Suppressor macrophage treated with lipopolysaccharide for 4 hours (primary cell): ENCODE data around the gene KRTAP10-10.
"Not testable (repeated sequence)": the region's sequence is repeated elsewhere in the genome, so short reads cannot be mapped to it uniquely, and the experiment has no call there.

Source experiments
- DNase-seq: peaks from one replicate; pipeline ENCODE4 v3.0.0-alpha.2; 2020

Gene KRTAP10-10

DNA sequence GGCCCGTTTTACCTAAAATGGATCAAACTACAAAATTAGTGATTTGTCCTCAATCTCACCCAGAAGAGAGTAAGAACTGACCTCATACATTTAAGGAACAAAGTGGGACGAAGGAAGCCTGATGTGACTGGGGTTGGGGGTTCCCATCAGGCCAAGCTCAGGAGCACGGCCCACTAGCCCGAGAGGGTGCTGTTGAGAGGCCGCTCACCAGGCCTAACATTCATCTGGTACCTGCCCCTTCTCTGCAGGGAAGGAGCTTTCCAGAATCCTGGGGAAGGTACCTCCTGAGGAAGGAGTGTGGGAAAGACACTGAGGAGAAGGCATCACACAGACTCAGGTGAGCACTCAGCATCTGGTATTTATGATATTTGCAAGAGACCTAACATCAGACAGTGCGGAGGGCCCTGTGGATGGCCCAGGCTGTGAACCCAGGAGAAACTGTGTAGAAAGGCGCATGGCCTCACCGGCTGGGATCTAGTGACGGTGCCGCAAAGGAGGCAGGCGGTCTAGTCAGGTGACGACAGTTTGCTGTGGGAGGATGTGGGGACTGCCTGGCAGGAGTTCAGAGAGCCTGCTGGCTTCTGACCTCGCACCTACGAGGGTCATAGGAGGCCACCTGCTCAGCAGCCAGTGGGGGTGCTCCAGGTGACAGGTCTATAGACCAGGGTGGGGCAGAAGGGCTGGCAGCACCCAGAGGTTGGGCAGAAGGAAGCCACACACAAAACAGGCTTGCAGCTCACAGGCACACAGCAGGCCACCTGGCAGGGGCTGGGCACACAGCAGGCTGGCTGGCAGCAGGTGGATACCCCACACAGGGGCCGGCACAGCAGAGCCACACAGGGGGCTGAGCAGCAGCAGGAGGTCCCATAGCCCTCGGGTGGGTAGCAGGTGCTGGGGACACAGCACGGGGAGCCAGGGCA, 16.8 kb downstream of the KRTAP10-10 start:
- DNase-seq = no peak

DNA sequence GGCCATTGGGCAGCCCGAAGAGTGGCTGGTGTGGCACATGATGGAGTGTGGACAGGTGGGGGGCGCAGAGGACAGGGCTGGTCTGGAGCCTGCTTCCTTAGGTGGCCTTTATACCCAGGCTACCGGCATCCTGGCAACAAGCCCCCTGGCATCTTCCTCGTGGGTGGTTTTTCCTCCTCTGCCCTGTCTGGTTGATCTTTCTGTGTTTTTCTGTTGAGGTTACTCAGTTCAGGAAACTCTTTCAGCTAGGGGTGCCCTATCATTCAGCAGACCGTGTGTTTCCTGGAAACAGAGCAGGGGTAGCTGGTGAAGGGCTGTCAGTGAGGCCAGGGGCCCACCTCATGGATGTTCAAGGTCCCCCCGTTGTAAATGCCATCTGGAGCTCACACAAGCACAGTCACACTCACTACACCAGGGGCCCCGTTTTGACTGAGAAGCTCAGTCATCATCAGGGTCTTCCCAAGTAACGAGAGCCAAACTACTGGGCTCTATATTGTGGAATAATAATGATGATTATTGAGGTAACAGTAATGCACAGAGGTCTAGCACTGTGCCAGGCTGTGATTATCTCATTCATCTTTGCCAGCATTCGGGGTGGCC, 17.5 kb downstream of the KRTAP10-10 start, which contains the start of gene KRTAP12-4:
KRTAP12-4 (minus strand) TSS at position 84 of the 600 bp plus-strand sequence; CDS start at position 39, 45 bp downstream.
- DNase-seq = no peak

DNA sequence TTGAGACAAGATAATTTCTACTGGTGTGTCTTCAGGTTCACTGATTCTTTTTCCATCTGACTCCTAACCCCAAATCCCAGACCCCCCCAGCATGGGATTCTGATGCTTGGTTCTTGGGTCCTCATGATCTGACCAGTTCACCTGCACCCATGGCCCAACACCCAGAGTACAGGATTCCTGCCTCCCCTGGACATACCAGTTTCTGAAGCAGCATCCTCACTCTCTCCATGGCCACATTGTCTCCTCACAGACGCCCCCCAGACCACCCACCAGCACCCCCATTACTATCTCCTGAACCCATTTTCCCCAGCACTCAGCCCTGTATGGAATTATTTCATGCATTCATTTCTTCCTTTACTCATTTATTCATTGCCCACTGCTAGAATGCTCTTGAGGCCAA, 19.7 kb downstream of the KRTAP10-10 start:
- no peak for DNase-seq

DNA sequence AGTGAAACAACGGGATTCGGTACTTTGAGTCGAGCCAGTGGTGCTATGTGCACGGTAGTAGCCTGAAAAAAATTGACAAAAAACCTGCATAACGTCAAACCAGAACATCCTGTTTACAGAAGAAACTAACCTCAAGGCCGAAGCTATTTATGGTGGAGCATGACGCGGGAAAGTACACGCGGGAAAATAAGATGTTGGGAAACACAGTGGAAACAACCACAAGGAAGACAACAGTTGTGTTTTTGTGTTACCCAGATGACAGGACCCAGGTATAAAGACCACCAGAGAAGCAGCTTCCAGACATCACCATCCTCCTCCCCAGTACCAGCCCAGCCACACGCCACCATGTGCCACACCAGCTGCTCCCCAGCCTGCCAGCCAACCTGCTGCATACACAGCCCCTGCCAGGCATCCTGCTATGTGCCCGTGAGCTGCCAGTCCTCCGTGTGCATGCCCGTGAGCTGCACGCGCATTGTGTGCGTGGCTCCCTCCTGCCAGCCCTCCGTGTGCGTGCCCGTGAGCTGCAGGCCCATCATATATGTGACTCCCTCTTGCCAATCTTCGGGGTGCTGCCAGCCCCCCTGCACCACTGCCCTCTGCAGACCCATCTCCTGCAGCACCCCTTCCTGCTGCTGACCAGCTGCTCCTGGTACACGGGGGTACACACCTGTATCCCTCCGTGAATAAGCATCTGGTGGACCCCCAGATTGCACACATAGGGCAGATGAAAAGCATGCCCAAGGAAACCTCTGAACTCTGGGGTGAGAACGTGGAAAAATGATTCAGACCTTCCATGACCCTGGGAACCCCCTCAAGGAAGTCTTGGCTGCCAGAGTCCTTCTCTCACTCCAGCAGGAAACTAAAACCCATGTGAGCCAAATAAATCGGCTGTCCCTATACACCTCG, 20.7 kb downstream of the KRTAP10-10 start, which contains the start of gene KRTAP12-3:
KRTAP12-3 (plus strand) TSS at position 298 of the 906 bp plus-strand sequence; CDS start at position 346, 48 bp downstream.
- DNase-seq = no peak

DNA sequence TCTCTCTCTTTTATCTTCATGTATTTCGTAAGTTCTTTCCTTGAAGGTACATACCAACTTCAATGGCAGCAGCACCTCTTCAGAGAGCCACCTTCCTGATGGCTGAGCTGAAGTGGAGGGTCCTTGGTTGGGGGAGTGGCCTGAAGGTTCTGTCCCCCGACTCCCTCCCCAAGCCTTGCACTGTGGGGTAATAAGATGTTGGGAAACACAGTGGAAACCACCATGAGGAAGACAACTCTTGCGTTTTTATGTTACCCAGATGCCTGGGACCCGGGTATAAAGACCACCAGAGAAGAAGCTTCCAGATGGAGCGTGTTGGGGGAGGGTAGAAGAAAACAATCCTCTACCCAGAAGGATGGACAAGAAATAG, 21.4 kb downstream of the KRTAP10-10 start:
- no peak for DNase-seq

DNA sequence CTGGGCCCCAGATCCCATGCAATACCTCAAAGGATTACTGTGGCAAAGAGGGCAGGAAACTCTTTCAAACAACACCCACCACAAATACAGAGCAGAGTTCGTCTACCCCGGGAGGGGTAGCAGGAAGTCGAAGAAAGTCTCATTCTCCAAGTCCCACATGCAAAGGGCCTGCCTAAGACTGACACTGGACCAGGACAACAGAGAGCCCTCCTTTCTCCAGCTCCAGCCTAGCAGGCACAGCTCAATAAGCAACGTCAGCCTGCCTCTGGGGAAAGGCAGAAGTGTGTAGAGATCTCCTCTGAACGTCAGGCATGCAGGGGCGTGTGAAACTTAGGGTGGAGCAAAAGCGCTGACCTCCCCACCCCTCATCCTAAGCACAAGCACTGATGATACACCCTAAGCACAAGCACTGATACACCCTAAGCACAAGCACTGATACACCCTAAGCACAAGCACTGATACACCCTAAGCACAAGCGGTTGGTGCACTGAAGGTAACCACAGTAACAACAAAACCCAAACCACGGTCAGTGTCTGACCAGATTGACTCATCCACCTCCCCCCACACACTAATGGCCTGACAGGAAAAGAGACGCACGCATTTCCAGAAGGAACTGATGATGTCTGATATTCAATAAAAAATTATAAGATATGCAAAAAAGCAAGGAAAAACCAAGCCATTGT, 21.9 kb downstream of the KRTAP10-10 start:
- no peak for DNase-seq

DNA sequence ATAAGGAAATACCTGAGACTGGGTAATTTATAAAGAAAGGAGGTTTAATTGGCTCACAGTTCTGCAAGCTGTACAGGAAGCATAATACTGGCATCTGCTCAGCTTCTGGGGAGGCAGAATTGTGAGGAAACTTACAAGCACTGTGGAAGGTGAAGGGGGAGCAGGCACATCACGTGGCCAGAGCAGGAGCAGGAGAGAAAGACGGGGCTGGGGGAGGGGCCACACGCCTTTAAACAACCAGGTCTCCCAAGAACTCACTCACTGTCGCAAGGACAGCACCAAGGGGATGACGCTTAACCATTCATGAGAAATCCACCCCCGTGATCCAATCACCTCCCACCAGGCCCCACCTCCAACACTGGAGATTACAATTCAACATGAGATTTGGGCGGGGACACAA, 24.4 kb downstream of the KRTAP10-10 start:
- DNase-seq = not testable (repeated sequence)

DNA sequence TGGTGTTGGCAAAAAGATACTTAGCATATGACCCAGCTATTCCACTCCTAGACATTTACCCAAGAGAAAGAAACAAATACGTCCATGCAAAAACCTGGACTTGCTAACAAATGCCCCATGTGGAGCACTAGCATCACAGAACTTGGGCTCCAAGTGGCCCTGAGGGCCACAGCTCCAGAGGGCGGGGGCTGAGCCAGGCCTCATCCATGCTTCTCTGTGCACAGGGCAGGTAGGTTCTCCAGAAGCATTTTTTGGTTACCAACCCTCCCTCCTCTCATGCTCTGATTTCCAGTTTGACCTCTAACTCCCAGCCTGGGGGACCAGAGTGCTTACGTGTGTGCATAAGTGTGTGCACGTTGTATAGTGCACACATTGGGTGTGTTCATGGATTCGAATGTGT, 27.5 kb downstream of the KRTAP10-10 start:
- no peak for DNase-seq

DNA sequence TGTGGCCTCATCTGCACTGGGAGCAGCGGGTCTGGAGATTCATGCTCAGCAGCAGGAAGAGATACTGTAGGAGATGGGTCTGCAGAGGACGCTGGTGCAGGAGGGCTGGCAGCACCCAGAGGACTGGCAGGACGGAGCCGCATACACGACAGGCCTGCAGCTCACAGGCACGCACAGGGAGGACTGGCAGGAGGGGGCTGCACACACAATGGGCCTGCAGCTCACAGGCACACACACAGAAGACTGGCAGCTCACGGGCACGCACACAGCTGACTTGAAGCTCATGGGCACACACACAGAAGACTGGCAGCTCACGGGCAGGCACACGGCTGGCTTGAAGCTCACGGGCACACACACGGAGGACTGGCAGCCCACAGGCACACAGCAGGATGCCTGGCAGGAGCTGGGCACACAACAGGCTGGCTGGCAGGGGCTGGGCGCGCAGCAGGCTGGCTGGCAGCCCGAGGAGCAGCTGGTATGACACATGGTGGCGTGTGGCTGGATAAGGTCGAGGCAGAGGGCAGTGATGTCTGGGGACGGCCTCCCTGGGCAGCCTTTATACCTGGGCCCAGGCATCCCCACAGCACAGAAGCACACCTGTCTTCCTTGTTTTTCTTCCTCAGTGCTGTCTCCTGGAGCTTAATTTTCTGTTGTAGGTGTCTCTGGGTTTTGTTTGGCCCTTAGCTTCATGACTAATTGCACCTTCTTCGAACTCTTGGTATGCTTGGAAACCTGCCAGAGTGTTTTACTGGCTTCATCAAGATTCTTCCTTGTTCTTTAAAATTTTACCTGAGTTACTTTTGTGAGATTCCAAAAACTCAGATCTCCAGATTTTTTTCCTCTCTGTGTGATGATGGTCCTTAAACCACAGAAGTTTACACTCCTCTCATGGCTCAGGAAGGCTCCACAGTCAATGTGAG, 29.5 kb downstream of the KRTAP10-10 start, which contains the start of gene KRTAP12-2:
KRTAP12-2 (minus strand) TSS at position 527 of the 920 bp plus-strand sequence; CDS start at position 486, 41 bp downstream.
- DNase-seq = no peak

DNA sequence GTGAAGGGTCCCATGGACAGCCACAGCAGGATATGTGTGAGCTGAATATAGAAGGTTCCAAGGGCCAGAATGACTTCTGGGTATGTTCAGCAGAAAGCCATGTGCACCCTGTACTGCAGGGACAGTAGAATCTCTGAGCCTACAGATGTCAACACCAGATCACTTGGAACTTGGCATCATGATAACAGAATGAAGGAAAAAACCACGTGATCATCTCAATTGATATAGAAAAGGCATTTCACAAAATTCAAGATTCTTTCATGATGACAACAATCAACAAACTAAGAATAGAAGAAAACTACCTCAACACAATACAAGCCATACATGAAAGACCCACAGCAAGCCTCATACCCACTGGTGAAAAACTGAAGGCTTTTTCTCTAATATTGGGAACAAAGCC, 30.5 kb downstream of the KRTAP10-10 start:
- DNase-seq = no peak

DNA sequence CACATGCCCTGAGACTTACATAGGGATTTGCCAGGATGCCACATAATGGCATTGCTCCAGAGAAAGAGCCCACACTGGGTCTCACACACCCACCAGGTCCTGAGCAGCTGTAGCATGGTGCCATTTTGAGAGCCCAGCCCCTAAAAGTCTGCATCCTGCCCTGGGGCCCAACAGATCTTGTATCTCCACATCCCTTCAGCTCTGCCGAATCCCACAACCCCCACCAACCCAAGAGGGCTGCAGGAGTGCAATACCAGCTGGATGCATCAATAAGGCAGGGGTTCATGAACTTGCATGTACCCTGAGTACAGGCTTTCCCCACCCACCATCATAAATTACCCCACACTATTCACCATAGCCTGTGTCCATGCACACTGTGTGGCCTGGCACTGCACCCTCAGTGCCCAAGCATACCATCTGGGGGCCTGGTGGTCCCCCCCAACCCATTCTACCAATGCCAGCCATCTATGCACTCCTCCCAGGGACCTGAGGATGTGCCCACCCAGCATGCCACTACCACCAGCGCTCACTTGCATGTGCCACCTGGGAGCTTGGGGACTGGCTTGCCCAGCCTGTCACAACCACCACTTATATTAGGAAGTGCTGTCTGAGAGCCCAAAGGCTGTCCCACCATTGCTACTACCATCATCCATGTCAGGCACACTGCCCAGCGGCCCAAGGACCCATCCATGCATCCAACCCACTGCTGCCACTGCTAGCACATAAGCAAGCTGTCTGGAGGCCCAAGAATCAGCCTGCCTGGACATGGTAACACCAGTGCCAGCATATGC, 33.7 kb downstream of the KRTAP10-10 start:
- no peak for DNase-seq

DNA sequence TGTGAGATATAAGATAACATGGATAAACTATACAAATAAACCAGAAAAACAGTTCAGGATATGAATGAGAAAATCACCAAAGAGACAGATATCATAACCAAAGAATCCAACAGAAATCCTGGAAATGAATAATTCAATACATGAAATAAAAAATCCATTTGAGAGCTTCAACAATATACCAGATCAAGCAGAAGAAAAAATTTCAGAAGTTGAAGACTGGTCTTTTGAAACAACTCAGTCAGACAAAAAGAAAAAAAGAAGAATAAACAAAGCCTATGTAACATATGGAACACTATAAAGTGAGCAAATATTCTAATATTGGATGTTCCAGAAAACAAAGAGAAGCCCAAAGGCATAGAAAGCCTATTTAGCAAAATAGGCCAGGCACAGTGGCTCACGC, 34.8 kb downstream of the KRTAP10-10 start:
- no peak for DNase-seq

DNA sequence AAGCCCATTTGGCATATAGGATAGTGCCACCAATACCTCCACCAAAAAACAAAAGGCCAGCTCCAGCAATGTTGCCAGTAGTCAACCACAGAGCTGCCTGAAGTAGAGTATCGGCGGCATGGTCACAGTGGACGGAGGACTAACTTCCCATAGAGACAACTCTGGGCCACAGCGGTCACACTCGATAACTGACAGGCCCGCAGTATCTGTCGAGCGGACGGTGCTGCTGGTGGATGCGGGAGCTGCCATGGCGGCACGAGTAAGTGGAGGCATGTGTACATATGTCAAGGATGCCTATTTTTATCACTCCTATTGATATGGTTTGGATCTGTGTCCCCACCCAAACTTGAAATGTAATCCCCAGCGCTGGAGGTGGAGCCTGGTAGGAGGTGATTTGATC, 40.7 kb downstream of the KRTAP10-10 start:
- DNase-seq = no peak

DNA sequence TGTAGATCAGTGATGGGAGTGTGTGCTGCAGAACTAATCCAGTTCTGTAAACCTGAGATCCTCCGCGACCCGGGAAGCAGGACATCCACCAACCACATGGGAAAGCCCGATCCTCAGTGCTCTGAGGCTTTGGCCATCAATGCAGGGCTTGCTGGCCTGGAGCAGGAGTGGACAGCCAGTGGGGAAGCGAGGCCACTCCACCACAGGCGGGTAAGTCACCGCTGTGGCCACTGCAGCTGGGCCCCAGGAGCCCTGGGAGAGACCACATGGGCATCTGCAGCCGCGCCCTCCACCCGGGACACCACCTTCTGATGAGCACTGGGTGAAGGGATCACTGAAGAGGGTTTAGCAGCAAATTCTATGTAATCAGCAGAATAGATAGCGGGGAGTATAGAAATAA, 44.0 kb downstream of the KRTAP10-10 start:
- DNase-seq = no peak

DNA sequence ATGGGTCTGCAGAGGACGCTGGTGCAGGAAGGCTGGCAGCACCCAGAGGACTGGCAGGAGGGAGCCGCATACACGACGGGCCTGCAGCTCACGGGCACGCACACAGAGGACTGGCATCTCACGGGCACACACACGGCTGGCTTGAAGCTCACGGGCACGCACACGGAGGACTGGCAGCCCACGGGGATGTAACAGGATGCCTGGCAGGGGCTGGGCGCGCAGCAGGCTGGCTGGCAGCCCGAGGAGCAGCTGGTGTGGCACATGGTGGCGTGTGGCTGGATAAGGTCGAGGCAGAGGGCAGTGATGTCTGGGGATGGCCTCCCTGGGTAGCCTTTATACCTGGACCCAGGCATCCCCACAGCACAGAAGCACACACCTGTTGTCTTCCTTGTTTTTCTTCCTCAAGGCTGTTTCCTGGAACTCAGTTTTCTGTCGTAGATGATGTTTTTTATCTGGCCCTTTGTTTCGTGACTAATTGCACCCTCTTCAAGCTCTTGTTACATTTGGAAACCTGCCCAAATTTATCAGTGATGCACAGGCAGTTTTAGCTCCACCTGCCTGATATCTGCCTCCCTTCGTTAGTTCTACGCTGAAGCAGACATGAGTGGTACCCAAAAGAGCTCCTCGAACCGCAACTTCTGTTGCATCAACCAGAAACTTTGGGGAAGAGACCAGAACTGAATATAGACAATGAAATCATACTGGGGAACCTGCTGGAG, 44.9 kb downstream of the KRTAP10-10 start, which contains the start of gene KRTAP12-1:
KRTAP12-1 (minus strand) TSS at position 303 of the 719 bp plus-strand sequence; CDS start at position 263, 40 bp downstream.
- no peak for DNase-seq

DNA sequence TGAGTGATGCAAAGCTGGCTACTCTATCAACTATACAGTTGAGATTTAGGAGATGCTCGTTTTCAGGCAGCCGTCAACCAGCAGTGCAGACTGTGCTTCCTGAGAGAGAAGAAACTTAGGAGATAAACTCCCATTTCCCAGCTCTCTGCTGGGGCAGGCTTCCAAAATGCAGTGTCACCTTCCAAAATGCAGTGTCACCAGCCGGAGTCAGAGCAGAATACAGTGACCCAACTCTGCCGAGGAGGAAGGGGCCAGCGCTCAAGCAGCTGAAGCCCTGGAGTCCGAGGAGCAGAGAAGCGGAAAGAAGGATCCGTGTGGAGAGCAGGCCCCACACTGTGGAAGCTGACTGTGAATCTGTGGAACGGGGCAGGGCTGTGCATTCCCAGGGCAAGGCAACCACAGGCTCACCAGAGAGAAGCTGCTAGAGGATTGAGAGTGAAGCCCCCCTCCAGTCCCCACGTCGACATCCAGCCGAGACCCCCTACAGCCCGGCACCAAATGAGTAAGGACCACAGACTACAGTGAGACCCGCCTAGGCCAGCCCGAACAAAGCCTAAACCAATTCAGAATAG, 45.5 kb downstream of the KRTAP10-10 start:
- no peak for DNase-seq

DNA sequence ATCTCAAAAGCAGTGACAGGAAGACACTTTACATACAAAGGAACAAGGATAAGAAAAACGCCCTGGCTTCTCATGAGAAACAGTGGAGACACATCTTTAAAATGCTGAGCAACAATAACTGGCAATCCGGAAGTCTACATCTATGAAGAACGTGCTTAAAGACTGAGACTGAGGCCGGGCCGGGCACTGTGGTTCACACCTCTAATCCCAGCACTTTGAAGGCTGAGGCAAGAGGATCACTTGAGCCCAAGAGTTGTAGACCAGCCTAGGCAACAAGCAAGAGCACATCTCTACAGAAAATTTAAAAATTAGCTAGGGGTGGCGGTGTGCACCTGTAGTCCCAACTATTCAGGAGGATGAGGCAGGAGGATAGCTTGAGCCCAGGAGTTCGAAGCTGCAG, 46.9 kb downstream of the KRTAP10-10 start:
- DNase-seq = no peak

DNA sequence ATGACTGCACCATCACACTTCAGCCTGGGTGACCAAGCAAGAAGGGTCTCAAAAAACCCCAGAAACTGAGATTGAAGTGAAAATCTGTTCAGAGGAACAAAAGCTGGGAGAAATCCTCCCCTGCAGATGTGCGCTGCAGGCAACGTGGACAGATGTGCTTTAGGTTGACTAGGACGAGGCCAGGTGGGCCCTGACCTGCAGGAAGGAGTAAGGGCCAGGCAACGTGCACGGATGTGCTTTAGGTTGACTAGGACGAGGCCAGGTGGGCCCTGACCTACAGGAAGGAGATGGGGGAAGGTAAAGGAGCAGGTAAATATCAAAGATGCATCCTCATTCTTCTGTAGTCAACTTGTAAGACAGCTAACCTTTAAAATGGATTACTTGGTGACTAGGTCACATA, 47.3 kb downstream of the KRTAP10-10 start:
- DNase-seq = no peak

DNA sequence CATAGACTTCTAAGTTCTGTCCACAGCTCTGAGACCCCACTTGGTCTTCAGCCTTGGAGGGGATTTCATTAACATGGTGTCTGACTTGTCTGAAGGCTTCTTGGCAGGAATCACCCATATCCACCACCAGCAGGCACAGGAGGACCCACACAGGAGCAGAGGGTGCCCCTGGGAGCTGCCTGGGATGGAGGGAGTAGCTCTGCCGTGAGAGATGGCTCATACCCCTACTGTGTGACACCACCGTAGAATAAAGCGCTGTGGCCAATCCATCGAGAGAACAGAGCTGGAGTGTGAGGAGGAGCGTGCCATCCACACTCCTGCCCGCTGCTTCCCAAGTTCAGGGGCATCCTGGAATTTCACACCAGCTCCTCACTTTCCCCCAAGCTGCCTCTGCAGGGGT, 47.9 kb downstream of the KRTAP10-10 start:
- DNase-seq = not testable (repeated sequence)
